B cell (primary cell): ENCODE results near the gene SLC20A1. TPM values are rescaled to one million over a fixed set of nuclear protein-coding genes. Genes with fewer than 3 reads are reported as not detected.

Source experiments
- ATAC-seq: fragments of 200-7000 bp; cut with Tn5 transposase; one replicate; pipeline ENCODE4 v1.10.0; 2021; ENCODE audit warnings: low read depth, mild to moderate bottlenecking, moderate number of reproducible peaks, moderate library complexity
- CTCF ChIA-PET: fragments of 350-600 bp; sonication (Branson Sonifier 250); formaldehyde crosslinking; loops from one replicate; lab custom pipeline; 2021; ENCODE audit warnings: antibody characterized with exemption, inconsistent platforms; lab: Charles Lee
- POLR2A ChIA-PET: fragments of 350-600 bp; sonication (Branson Sonifier 250); formaldehyde crosslinking; loops from one replicate; lab custom pipeline; 2021; ENCODE audit warnings: antibody characterized with exemption; lab: Charles Lee
- DNase-seq: peaks from one replicate; pipeline ENCODE4 v3.0.0; 2013
- H2AFZ ChIP-seq: 2 replicates; pipeline ENCODE4 v1.6.1; 2012; ENCODE audit warnings: mild to moderate bottlenecking, low read depth, low read length; ENCODE audit not compliant: insufficient read depth, poor library complexity, severe bottlenecking
- H3K27ac ChIP-seq, 2 donors: 1 replicate in 1 of 2; 2 replicates in 1 of 2; pipeline ENCODE4 v1.5.1; 2012 to 2013; ENCODE audit warnings: low read length in 2 of 2, mild to moderate bottlenecking in 2 of 2, moderate library complexity in 1 of 2
- H3K27me3 ChIP-seq, 4 experiments: fragments of 200-600 bp in 1 of 4; sonication (generic) in 1 of 4; replicated peaks in 1 of 4; 1 replicate in 2 of 4; 2 replicates in 2 of 4; pipeline versions ENCODE4 v1.6.1 to v1.7.0; 2013 to 2016; ENCODE audit warnings: low read length in 3 of 4, mild to moderate bottlenecking in 2 of 4, mixed read lengths in 1 of 4, moderate library complexity in 1 of 4; ENCODE audit not compliant: insufficient read depth in 4 of 4, control insufficient read depth in 3 of 4; ENCODE audit errors: control extremely low read depth in 1 of 4
- H3K36me3 ChIP-seq, 2 experiments: replicated peaks in 1 of 2; 1 replicate in 1 of 2; 2 replicates in 1 of 2; pipeline versions ENCODE4 v1.6.1 to v1.7.1; 2013; ENCODE audit warnings: low read length in 1 of 2; ENCODE audit not compliant: insufficient read depth in 2 of 2, control insufficient read depth in 1 of 2; ENCODE audit errors: control extremely low read depth in 1 of 2, extremely low read depth in 1 of 2
- H3K4me1 ChIP-seq, 2 donors: fragments of 200-600 bp in 1 of 2; sonication (generic) in 1 of 2; 1 replicate in 1 of 2; 2 replicates in 1 of 2; pipeline versions ENCODE4 v1.5.1 to v1.6.1; 2013 to 2017; ENCODE audit warnings: low read length in 2 of 2; ENCODE audit not compliant: control insufficient read depth in 2 of 2, insufficient read depth in 2 of 2
- H3K4me2 ChIP-seq: replicated peaks from 2 replicates; pipeline ENCODE3; 2012; ENCODE audit warnings: mild to moderate bottlenecking, low read depth, low read length; ENCODE audit not compliant: poor library complexity, severe bottlenecking
- H3K4me3 ChIP-seq, 5 experiments: fragments of 200-600 bp in 1 of 5; sonication (generic) in 1 of 5; 1 replicate in 3 of 5; 2 replicates in 2 of 5; pipeline versions ENCODE4 v1.5.1 to v1.7.0; 2011 to 2016; ENCODE audit warnings: low read length in 4 of 5, mild to moderate bottlenecking in 4 of 5, low read depth in 2 of 5, control low read depth in 1 of 5, moderate library complexity in 1 of 5; ENCODE audit not compliant: insufficient read depth in 1 of 5; ENCODE audit errors: control extremely low read depth in 1 of 5, extremely low read depth in 1 of 5
- H3K79me2 ChIP-seq: fragments of 200-600 bp; sonication (generic); one replicate; pipeline ENCODE4 v1.6.0; 2016; ENCODE audit warnings: low read length; ENCODE audit not compliant: control insufficient read depth, insufficient read depth
- H3K9ac ChIP-seq: fragments of 200-600 bp; sonication (generic); 2 replicates; pipeline ENCODE4 v1.6.1; 2017; ENCODE audit warnings: mild to moderate bottlenecking, low read length, moderate library complexity
- H3K9me3 ChIP-seq, 3 donors: one replicate each; pipeline versions ENCODE4 v1.6.1 to v1.7.1; 2013; ENCODE audit warnings: low read length in 2 of 3; ENCODE audit not compliant: control insufficient read depth in 2 of 3, insufficient read depth in 1 of 3; ENCODE audit errors: control extremely low read depth in 1 of 3
- H4K20me1 ChIP-seq: 2 replicates; pipeline ENCODE4 v1.6.0; 2012; ENCODE audit warnings: mild to moderate bottlenecking, low read length; ENCODE audit not compliant: insufficient read depth, control insufficient read depth, poor library complexity, severe bottlenecking
- H3K27ac Mint-ChIP-seq: one replicate; pipeline ENCODE4 v1.8.0; 2021; ENCODE audit warnings: mixed read lengths
- H3K27me3 Mint-ChIP-seq: one replicate; pipeline ENCODE4 v1.8.0; 2021; ENCODE audit warnings: mixed read lengths
- H3K4me1 Mint-ChIP-seq: one replicate; pipeline ENCODE4 v1.8.0; 2021; ENCODE audit warnings: mixed read lengths
- H3K4me3 Mint-ChIP-seq: one replicate; pipeline ENCODE4 v1.8.0; 2021; ENCODE audit warnings: mixed read lengths
- H3K9me3 Mint-ChIP-seq: one replicate; pipeline ENCODE4 v1.8.0; 2022; ENCODE audit warnings: mixed read lengths; ENCODE audit not compliant: insufficient read depth
- CTCF ChIP-seq: fragments of 200-600 bp; IDR thresholded peaks from one replicate; pipeline ENCODE4 v1.8.0; 2022; ENCODE audit warnings: antibody characterized with exemption, mild to moderate bottlenecking
- EZH2 ChIP-seq: IDR thresholded peaks from 2 replicates; pipeline ENCODE4 v1.6.1; 2012; ENCODE audit warnings: borderline replicate concordance, low read depth, mild to moderate bottlenecking, moderate library complexity, low read length; ENCODE audit not compliant: insufficient read depth, poor library complexity, severe bottlenecking
- WGBS: methylation state at CpG from one replicate; pipeline ENCODE4 v1.1.5; 2013; ENCODE audit warnings: missing lambda C conversion rate; ENCODE audit not compliant: insufficient coverage; 5-methylcytosine and 5-hydroxymethylcytosine counted together
- intact Hi-C: fragments of 100-400 bp; cut with micrococcal nuclease; formaldehyde crosslinking; loops from one replicate; pipeline ENCODE4 v1.10.0; 2022
- polyA minus RNA-seq: library from RNA; depleted of rRNA, polyadenylated mRNA; stranded (reverse); fragments of >200 nt; gene quantifications from 2 replicates; pipeline ENCODE4 v1.2.3, GENCODE V29; 2012
- polyA plus RNA-seq: library from polyadenylated mRNA; depleted of rRNA; stranded (reverse); fragments of >200 nt; gene quantifications from 2 replicates; pipeline ENCODE4 v1.2.3, GENCODE V29; 2012
- total RNA-seq, 2 donors: library from RNA; stranded (reverse); fragments of 120-200 nt in 1 of 2; gene quantifications; 1 replicate in 1 of 2; 2 replicates in 1 of 2; pipeline versions ENCODE4 v1.2.3 to v1.2.4, GENCODE V29; 2013 to 2022

SLC20A1 gene, protein sequence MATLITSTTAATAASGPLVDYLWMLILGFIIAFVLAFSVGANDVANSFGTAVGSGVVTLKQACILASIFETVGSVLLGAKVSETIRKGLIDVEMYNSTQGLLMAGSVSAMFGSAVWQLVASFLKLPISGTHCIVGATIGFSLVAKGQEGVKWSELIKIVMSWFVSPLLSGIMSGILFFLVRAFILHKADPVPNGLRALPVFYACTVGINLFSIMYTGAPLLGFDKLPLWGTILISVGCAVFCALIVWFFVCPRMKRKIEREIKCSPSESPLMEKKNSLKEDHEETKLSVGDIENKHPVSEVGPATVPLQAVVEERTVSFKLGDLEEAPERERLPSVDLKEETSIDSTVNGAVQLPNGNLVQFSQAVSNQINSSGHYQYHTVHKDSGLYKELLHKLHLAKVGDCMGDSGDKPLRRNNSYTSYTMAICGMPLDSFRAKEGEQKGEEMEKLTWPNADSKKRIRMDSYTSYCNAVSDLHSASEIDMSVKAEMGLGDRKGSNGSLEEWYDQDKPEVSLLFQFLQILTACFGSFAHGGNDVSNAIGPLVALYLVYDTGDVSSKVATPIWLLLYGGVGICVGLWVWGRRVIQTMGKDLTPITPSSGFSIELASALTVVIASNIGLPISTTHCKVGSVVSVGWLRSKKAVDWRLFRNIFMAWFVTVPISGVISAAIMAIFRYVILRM
- 54.9 and 57.1 TPM in 2 replicates for total RNA-seq
- total RNA-seq (2013), result 21.3 TPM
- 16.1 and 43.1 TPM in 2 replicates for polyA plus RNA-seq
- polyA minus RNA-seq, result 18.4 and 30.3 TPM in 2 replicates

DNA sequence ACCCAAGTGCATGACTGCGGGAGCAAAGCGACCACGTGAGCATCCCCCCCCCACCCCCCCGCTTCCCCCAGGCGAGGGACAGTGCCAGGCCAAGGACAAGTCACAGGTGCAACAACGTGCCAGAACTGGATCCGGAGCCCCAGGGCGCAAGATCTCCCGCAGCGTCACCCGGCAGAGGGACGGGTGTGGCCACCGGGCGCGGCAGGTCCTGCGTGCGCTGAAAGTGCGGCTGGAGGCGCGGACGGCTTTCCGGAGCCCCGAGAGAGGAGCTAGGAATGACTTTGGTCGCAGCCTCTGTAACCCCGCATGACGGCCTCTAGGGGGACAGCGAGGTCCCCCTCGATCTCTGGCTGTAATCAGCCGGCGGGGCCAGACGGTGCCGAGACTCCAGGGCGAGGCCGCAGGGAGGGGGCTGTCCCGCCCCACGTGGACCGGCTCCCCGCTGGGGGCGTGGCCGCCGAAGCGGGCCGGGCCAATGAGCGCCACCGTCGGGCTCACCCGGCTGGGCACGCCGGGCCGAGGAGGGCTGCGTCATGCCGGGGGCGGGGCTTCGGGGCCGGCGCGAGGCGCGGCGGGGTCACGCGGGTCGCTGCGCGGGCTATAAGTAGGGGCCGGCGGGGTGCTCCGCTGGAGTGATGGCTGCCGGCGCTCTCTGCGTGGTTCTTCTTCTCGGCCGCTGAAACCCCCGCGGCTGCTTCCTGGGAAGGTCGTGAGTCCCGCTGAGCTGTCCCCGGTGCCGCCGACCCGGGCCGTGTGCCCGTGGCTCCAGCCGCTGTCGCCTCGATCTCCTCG lies at the start of gene SLC20A1:
Gene SLC20A1, plus strand, starts transcription at position 630 of the 792 bp plus-strand sequence. CDS start 890 bp downstream, outside the sequence.
- H3K4me1 Mint-ChIP-seq, result peaks cover 26% of the 10 kb centered on the region

More for the DNA sequence above, at the start of gene SLC20A1:
- ChIA-PET POLR2A (interaction anchor here (0.6 to 3.0 kb wide), 10 partner anchors 9 to 764 kb away, joined by 3 to 19 read pairs (median 4); partner anchors contain the start of gene CHCHD5), CTCF (interaction anchor here (0.6 to 4.3 kb wide), 15 partner anchors 10 to 758 kb away, joined by 3 to 48 read pairs (median 4); partner anchors contain the start of gene CHCHD5)
- intact Hi-C loops, result loop anchor here (1.0 to 5.0 kb wide), 9 partner anchors 15 to 588 kb away; partner anchors contain the start of genes CHCHD5, CKAP2L, POLR1B and TMEM87B
- H3K36me3 ChIP-seq, result peaks cover 6 to 22% of the 10 kb centered on the region in 2 experiments
- under 1% methylated on average over 86 of the region's 87 CpGs for WGBS
- H3K4me3 Mint-ChIP-seq, result peak within 1 kb of the TSS; percentile 94
- peak within 1 kb of the TSS; percentile 75 for H2AFZ ChIP-seq
- peak; percentile 98 for DNase-seq
- peak within 1 kb of the TSS; percentile 98 for H3K9ac ChIP-seq
- H3K27me3 Mint-ChIP-seq, result no peaks in the 10 kb centered on the region
- peak within 1 kb of the TSS; percentile 65 to 98 (median 90) for H3K4me3 ChIP-seq
- no peak for TF ChIP-seq EZH2
- peak; percentile 69 for TF ChIP-seq CTCF
- peak within 1 kb of the TSS; percentile 81 for H3K4me2 ChIP-seq
- H3K27me3 ChIP-seq, result no peaks in the 10 kb centered on the region
- no peaks in the 10 kb centered on the region for H3K9me3 Mint-ChIP-seq
- H4K20me1 ChIP-seq, result peaks cover 19% of the 10 kb centered on the region
- no peaks in the 10 kb centered on the region for H3K9me3 ChIP-seq
- H3K4me1 ChIP-seq, result peaks cover 15 to 20% of the 10 kb centered on the region in 2 donors
- peak within 1 kb of the TSS; percentile 90 for H3K27ac Mint-ChIP-seq
- peak within 1 kb of the TSS; percentile 90 to 96 for H3K27ac ChIP-seq
- H3K79me2 ChIP-seq, result peaks cover 34% of the 10 kb centered on the region
- peak; percentile 93 for ATAC-seq
